Measurements from ENCODE around the gene GEMIN8. TPM values are rescaled to one million over a fixed set of nuclear protein-coding genes. Genes with fewer than 3 reads are reported as not detected.

Gene GEMIN8
- total RNA-seq, 1 experiment from 2014 or later, result 14.8 TPM

GRCh38 chrX:14073556-14073955 lies 43.9 kb upstream of the GEMIN8 start:
- no peak overlapping the region for H3K14ac ChIP-seq (ENCODE audit: insufficient read depth, low read length)
- no peak overlapping the region for H2AFZ ChIP-seq (ENCODE audit: low read length)
- H3K23me2 ChIP-seq (ENCODE audit: insufficient read length, low read depth, low read length, poor library complexity, severe bottlenecking), result no peaks in the 10 kb centered on the region
- no peak overlapping the region for H2BK20ac ChIP-seq (ENCODE audit: low read depth, low read length, poor library complexity, severe bottlenecking)
- H3K56ac ChIP-seq (ENCODE audit: insufficient read length, low read depth, low read length), result no peak overlapping the region
- no peaks in the 10 kb centered on the region for H3K4me1 ChIP-seq (ENCODE audit: insufficient read depth, low read length)
- H4K91ac ChIP-seq (ENCODE audit: insufficient read length, low read depth, low read length), result no peak overlapping the region
- no peak overlapping the region for H2AK5ac ChIP-seq (ENCODE audit: insufficient read length, low read length)
- no peak overlapping the region for H3T11ph ChIP-seq (ENCODE audit: low read length)
- H3K9me3 ChIP-seq (ENCODE audit: control insufficient read depth, low read depth, low read length), result no peaks in the 10 kb centered on the region
- H3K4me3 Mint-ChIP-seq, result no peak overlapping the region
- no peaks in the 10 kb centered on the region for H3K4me1 Mint-ChIP-seq
- peaks cover 30 to 48% of the 10 kb centered on the region in 2 experiments for H3K9me3 Mint-ChIP-seq
- no peak for DNase-seq
- H3K36me3 Mint-ChIP-seq (ENCODE audit: insufficient read depth in 1 of 3, low read depth in 3 of 3), result no peaks in the 10 kb centered on the region
- H3K27ac ChIP-seq (ENCODE audit: insufficient read length, low read depth, low read length), result no peak overlapping the region
- no peak for TF ChIP-seq CTCF (conservative IDR thresholded peaks at IDR 0.05)
- H4K5ac ChIP-seq (ENCODE audit: insufficient read length, low read depth, low read length), result no peak overlapping the region
- H2BK15ac ChIP-seq (ENCODE audit: low read depth, low read length), result no peak overlapping the region
- H3K27me3 Mint-ChIP-seq (ENCODE audit: low read depth), result no peaks in the 10 kb centered on the region
- no peak overlapping the region for H2BK120ac ChIP-seq (ENCODE audit: low read depth, low read length, poor library complexity, severe bottlenecking)
- H3K27ac Mint-ChIP-seq, result no peak overlapping the region
- no peak overlapping the region for H3K23ac ChIP-seq (ENCODE audit: insufficient read length, low read depth, low read length)
- H2BK5ac ChIP-seq (ENCODE audit: insufficient read length, low read length), result no peak overlapping the region
- no peaks in the 10 kb centered on the region for H3K79me1 ChIP-seq (ENCODE audit: insufficient read depth, low read depth, low read length, poor library complexity, severe bottlenecking)
- H3K79me2 ChIP-seq (ENCODE audit: insufficient read depth, low read length), result no peaks in the 10 kb centered on the region
- H4K20me1 ChIP-seq (ENCODE audit: control insufficient read depth, insufficient read depth, insufficient read length), result no peaks in the 10 kb centered on the region
- no peak overlapping the region for H2BK12ac ChIP-seq (ENCODE audit: insufficient read length, low read depth, low read length)
- H3K9ac ChIP-seq (ENCODE audit: extremely low read depth, insufficient read length, low read length), result no peak overlapping the region
- H4K8ac ChIP-seq (replicated peaks; ENCODE audit: insufficient read length, low read depth, low read length), result no peak overlapping the region
- H3K18ac ChIP-seq (ENCODE audit: insufficient read length, low read depth, low read length), result no peak overlapping the region
- H3K27me3 ChIP-seq (ENCODE audit: insufficient read depth, low read length), result no peaks in the 10 kb centered on the region
- H3K4ac ChIP-seq (ENCODE audit: low read depth, low read length), result no peak overlapping the region
- no peak overlapping the region for H3K4me2 ChIP-seq (ENCODE audit: insufficient read depth, insufficient read length, low read length)

Measured in H9 (cell line).